Right atrium auricular region (tissue), 2 donors: ENCODE data around the gene GDE1. TPM values are rescaled to one million over a fixed set of nuclear protein-coding genes. Genes with fewer than 3 reads are reported as not detected.
"Not testable (repeated sequence)": the region's sequence is repeated elsewhere in the genome, so short reads cannot be mapped to it uniquely, and the experiment has no call there.

Experiments
- DNase-seq: peaks from one replicate; pipeline ENCODE4 v3.0.0-alpha.2; 2019; ENCODE audit warnings: low spot score
- H3K27ac ChIP-seq, 2 donors: fragments of 200-600 bp; sonication (generic); 1 replicate in 1 of 2; 2 replicates in 1 of 2; pipeline ENCODE4 v1.5.1; 2016 to 2019
- H3K27me3 ChIP-seq, 2 donors: fragments of 200-600 bp; sonication (generic); one replicate each; pipeline versions ENCODE4 v1.5.1 to v1.6.0; 2017 to 2019
- H3K36me3 ChIP-seq: fragments of 200-600 bp; sonication (generic); one replicate; pipeline ENCODE4 v1.5.1; 2016
- H3K4me1 ChIP-seq, 2 donors: fragments of 200-600 bp; sonication (generic); one replicate each; pipeline versions ENCODE4 v1.5.1 to v1.6.0; 2017 to 2019
- H3K4me3 ChIP-seq, 2 donors: fragments of 200-600 bp; sonication (generic); 1 replicate in 1 of 2; 2 replicates in 1 of 2; pipeline ENCODE4 v1.5.1; 2017 to 2019; ENCODE audit warnings: mild to moderate bottlenecking in 1 of 2, moderate library complexity in 1 of 2
- H3K9me3 ChIP-seq, 2 donors: fragments of 200-600 bp; sonication (generic); one replicate each; pipeline ENCODE4 v1.5.1; 2019
- total RNA-seq, 2 donors: library from RNA; depleted of rRNA; stranded (reverse); fragments of >200 nt; gene quantifications; one replicate each; pipeline ENCODE4 v1.1.0, GENCODE V29; 2016
- TF ChIP-seq, protein P1 (sequence below), 2 donors: fragments of 200-600 bp; sonication (generic); IDR thresholded peaks; one replicate each; pipeline ENCODE4 v1.5.1; 2019; ENCODE audit warnings: antibody characterized with exemption in 2 of 2

GDE1 gene
- total RNA-seq, 2 donors from 2014 or later, result 68.7 to 89.9 TPM

DNA sequence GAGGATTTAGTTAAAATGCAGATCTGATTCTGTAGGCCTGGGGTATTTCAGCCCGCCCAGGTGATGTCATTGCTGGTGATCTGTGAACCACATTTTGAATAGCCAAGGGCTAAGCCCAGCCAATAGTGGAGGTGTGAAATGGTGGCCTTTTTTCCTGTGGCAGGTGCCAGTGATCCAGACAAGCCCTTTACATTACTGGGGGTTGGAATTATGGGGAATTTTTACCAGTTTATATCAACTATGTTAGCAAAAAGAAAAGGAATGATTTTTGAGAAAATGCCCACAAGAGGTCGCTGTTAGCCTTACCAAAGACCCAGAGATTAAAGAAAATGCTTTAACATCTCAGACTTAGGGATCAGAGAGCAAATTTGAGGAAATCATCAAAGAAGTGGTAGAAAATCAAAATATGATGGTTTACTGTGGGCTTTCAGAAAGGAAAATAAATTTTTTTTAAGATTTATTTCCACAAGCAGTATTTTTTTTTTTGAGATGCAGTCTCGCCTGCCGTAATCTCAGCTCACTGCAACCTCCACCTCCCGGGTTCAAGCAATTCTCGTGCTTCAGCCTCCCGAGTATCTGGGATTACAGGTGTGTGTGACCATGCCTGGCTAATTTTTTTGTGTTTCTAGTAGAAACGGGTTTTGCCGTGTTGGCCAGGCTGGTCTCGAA is 37.5 kb upstream of the GDE1 start:
- H3K9me3 ChIP-seq, result no peaks in the 10 kb centered on the region
- no peaks in the 10 kb centered on the region for H3K27me3 ChIP-seq
- DNase-seq, result no peak
- H3K4me1 ChIP-seq, result peaks cover 0 to 5% of the 10 kb centered on the region in 2 donors
- H3K36me3 ChIP-seq, result no peaks in the 10 kb centered on the region
- H3K4me3 ChIP-seq, result no peak overlapping the region
- TF ChIP-seq, protein P1, sequence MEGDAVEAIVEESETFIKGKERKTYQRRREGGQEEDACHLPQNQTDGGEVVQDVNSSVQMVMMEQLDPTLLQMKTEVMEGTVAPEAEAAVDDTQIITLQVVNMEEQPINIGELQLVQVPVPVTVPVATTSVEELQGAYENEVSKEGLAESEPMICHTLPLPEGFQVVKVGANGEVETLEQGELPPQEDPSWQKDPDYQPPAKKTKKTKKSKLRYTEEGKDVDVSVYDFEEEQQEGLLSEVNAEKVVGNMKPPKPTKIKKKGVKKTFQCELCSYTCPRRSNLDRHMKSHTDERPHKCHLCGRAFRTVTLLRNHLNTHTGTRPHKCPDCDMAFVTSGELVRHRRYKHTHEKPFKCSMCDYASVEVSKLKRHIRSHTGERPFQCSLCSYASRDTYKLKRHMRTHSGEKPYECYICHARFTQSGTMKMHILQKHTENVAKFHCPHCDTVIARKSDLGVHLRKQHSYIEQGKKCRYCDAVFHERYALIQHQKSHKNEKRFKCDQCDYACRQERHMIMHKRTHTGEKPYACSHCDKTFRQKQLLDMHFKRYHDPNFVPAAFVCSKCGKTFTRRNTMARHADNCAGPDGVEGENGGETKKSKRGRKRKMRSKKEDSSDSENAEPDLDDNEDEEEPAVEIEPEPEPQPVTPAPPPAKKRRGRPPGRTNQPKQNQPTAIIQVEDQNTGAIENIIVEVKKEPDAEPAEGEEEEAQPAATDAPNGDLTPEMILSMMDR (IDR thresholded peaks at IDR 0.05), result peak; percentile 67 to 76
- no peak overlapping the region for H3K27ac ChIP-seq

DNA sequence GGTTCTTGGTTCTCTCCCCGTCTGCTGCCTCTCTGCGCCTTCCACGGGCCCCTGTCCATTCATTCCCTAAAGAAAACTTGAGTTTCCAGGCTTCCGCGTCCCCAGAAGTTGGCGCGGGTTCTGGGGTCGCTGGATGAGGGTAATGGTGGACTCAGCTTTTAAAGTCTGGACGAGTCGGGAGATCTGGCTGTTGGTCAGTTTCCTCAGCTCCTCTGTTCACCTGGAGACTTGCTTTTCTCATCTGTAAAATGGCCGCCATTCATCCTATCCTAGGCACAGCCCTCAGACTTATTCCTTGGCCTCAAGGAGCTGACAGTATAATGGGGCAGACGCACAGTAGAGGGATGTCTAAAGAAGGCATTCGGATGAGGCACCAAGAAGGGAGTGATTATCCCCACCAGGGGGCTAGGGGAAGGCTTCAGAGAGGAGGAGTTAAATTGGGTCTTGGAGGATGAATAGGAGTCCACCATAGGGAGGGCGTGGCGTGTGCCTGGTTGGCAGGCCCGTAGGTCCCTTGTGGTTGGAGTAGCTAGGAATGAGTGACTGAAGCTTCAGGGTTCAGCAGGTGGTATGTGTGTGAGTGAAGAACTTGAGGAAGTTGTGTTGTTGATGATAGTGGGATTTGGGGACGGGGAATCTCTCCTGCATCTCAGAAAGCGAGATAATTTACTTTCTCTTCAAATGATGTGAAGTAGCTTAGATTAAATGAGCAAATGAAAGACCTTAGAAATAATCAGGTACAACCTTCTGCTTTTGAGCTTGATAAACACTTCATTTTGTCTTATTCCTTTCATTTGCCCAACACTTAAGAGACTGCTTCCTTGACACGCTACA is 34.3 kb upstream of the GDE1 start:
- H3K27me3 ChIP-seq, result no peaks in the 10 kb centered on the region
- no peak for DNase-seq
- H3K9me3 ChIP-seq, result no peaks in the 10 kb centered on the region

DNA sequence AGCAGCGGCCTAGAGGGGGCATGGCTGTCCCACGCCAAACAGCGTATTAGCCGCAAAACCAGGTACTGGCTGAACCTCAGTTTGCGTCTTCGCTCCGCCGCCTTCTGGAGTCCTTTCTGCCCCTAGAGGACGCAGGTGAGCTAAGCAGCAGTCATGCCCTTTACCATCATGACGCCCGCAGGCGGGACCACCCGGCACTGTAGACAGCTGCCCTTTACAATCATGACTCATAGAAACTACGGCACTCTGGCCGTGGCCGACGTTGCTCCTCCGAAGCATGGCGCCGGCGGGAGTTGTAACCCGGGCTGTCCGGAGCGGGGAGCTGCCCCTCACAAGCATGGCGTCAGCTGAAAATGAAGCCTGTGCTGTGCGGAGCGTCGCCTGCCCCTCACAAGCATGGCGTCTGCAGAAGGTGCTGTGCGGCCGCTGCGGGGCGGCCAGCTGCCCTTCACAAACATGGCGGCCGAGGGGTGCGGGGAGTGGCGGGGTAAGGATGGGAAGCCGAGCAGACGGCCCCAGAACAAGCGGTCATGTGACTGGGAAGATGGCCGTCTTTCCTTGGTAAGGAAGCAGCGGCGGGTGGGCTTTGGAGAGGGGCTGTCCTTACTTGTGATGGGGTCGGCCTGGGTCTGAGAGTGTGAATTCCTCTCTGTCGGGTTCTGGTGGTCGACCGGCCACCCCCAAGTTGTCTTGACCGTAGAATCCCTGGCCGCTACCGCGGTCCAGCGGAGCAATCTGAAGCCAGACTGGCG is 33.5 kb upstream of the GDE1 start, which contains the start of gene VPS35L:
Gene VPS35L, plus strand, starts transcription at position 518 of the 752 bp plus-strand sequence. Its CDS starts 27 bp downstream, at position 545.
- TF ChIP-seq, protein P1 (IDR thresholded peaks at IDR 0.05), result peak; percentile 75 to 85
- Histone ChIP-seq H3K4me1 (peaks cover 0 to 5% of the 10 kb centered on the region in 2 donors), H3K36me3 (no peaks in the 10 kb centered on the region), H3K27me3 (no peaks in the 10 kb centered on the region), H3K9me3 (no peaks in the 10 kb centered on the region), H3K27ac (peak within 1 kb of the TSS; percentile 88 to 90), H3K4me3 (peak within 1 kb of the TSS; percentile 55 to 76)
- peak; percentile 97 for DNase-seq

More for the DNA sequence above, 34.3 kb upstream of the GDE1 start:
- TF ChIP-seq, protein P1 (IDR thresholded peaks at IDR 0.05), result no peak
- H3K27ac ChIP-seq, result peak overlapping the region; percentile 88 to 90
- H3K36me3 ChIP-seq, result no peaks in the 10 kb centered on the region
- H3K4me1 ChIP-seq, result peaks cover 0 to 5% of the 10 kb centered on the region in 2 donors
- H3K4me3 ChIP-seq, result peak overlapping the region; percentile 55 to 76

DNA sequence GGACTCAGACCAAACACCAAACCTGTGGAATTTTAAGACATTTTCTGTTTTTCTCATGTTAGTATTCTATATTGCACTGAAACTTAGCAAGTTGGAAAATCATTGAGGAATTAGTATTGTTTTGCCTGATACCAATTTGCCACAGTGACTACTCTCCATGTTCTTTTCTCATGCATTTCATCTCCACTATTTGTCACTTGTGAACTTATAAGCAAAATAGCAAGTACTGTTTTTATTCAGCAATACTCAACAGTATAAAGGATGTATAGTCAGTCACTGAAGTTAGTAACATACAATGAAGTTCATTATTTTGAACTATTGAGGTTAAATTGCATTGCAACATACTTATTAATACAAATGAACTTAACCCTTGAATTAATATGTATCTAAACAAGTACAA is 27.8 kb upstream of the GDE1 start:
- Histone ChIP-seq H3K36me3 (peaks cover 19% of the 10 kb centered on the region), H3K27ac (no peak overlapping the region), H3K4me1 (peaks cover 0 to 2% of the 10 kb centered on the region in 2 donors), H3K4me3 (no peak overlapping the region), H3K27me3 (no peaks in the 10 kb centered on the region), H3K9me3 (no peaks in the 10 kb centered on the region)
- TF ChIP-seq, protein P1 (IDR thresholded peaks at IDR 0.05), result no peak
- DNase-seq, result no peak

DNA sequence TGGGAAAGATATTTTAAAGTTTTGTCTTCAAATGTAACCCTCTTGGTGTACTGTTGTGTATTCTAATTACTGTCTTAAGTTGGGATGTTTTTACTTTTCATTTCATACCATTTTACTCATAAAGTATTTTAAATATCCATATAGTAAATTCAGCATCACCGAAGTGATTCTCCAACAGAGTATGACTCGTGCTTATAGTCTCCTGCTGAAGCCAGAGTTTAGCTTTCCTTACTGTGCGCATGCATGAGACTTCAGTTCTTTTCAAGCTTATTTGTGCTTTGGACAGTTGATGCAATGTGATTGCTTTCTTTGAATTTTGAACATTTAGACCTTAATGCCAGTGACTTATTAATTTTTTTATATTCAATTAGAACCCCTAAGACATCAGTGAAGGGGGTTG is 26.2 kb upstream of the GDE1 start:
- Histone ChIP-seq H3K27ac (no peak overlapping the region), H3K4me1 (no peaks in the 10 kb centered on the region), H3K9me3 (no peaks in the 10 kb centered on the region), H3K36me3 (peaks cover 30% of the 10 kb centered on the region), H3K27me3 (no peaks in the 10 kb centered on the region), H3K4me3 (no peak overlapping the region)
- TF ChIP-seq, protein P1 (IDR thresholded peaks at IDR 0.05), result no peak
- DNase-seq, result no peak

DNA sequence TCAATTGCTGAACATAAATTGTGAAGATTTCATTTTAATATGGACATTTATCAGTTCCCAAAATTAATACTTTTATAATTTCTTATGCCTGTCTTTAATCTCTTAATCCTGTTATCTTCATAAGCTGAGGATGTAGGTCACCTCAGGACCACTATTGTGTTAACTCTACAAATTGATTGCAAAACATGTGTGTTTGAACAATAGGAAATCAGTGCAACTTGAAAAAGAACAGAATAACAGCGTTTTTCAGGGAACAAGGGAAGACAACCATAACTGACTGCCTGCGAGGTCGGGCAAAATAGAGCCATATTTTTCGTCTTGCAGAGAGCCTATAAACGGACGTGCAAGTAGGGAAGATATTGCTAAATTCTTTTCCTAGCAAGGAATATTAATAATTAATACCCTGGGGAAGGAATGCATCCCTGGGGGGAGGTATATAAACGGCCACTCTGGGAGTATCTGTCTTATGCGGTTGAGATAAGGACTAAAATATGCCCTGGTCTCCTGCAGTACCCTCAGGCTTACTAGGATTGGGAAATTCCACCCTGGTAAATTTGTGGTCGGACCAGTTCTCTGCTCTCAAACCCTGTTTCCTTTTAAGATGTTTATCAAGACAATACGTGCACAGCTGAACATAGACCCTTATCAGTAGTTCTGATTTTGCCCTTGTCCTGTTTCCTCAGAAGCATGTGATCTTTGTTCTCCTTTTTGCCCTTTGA is 21.5 kb upstream of the GDE1 start:
- H3K9me3 ChIP-seq, H3K4me3 ChIP-seq, H3K27ac ChIP-seq, H3K27me3 ChIP-seq, H3K4me1 ChIP-seq, DNase-seq: not testable (repeated sequence)
- H3K36me3 ChIP-seq, result peaks cover 45% of the 10 kb centered on the region
